Kidney capillary endothelial cell (primary cell): Measurements from ENCODE around the gene TEKT5.
"Not testable (repeated sequence)": the region's sequence is repeated elsewhere in the genome, so short reads cannot be mapped to it uniquely, and the experiment has no call there.

Source experiments
- DNase-seq: peaks from one replicate; pipeline ENCODE4 v3.0.0-alpha.2; 2018; ENCODE audit warnings: low spot score

TEKT5 gene

DNA sequence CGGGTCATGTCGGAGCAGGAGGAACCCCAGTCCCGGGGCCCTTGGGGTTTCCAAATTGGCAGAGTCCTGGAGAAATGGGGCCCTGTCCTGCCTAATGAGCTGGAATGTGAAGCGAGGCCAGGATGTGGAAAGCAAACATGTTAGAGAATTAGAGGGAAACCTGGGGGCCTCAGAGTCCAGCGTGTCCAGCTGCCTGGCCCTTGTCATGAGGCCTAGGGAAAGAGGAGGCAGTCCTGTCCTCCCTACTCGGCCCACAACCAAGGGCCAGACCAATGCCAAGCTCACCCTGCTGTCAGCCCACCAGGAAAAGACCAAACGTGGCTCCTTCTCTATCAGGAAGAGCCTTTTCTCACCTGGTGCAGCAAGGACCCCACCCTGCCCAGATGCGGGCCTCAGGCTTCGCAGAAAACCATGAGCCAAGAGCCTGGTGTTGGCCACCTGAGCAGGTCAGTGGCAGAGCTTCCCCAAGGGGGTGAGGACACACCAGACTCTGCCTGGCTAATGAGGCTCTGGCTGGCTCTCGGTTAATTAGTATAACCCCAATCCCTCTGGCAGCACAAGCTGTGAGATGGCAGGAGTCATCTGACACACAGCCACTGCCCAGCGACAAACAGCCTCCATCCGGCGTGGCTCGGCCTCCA is 10.1 kb downstream of the TEKT5 start:
- no peak for DNase-seq

DNA sequence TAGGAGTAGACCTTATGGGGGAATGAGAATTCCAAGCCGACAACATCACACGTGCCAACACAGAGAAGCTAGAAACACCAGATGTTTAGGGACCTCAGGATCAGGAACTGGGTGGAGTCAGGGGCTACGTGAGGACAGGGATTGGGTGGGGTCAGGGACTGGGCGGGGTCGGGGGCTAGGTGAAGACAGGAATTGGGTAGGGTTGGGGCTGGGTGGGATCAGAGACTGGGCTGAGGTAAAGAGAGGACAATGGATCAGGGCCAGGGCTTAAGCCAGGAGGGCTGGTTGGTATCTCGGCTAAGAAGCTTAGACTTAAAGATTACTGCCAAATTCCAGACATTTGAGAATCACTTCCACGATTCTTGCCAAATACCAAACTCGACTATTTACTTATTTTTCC is 11.6 kb downstream of the TEKT5 start:
- DNase-seq = no peak

DNA sequence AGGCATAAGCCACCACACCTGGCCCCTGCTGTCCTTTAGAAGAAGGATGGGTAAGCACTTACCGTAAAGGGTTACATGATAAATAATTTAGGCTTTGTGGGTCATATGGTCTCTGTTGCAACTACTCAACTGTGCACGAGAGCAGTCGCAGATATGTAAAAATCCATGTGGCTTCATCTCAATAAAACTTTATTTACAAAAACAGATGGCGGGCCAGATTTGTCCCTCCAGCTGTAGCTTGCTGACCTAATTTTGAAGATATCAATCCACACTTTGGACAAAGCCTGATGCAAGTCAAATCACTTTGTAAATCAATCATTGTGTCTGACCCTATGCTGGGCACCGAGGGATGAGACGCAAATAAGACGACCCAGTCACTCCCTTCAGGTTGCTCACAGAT is 12.1 kb downstream of the TEKT5 start:
- DNase-seq = no peak

DNA sequence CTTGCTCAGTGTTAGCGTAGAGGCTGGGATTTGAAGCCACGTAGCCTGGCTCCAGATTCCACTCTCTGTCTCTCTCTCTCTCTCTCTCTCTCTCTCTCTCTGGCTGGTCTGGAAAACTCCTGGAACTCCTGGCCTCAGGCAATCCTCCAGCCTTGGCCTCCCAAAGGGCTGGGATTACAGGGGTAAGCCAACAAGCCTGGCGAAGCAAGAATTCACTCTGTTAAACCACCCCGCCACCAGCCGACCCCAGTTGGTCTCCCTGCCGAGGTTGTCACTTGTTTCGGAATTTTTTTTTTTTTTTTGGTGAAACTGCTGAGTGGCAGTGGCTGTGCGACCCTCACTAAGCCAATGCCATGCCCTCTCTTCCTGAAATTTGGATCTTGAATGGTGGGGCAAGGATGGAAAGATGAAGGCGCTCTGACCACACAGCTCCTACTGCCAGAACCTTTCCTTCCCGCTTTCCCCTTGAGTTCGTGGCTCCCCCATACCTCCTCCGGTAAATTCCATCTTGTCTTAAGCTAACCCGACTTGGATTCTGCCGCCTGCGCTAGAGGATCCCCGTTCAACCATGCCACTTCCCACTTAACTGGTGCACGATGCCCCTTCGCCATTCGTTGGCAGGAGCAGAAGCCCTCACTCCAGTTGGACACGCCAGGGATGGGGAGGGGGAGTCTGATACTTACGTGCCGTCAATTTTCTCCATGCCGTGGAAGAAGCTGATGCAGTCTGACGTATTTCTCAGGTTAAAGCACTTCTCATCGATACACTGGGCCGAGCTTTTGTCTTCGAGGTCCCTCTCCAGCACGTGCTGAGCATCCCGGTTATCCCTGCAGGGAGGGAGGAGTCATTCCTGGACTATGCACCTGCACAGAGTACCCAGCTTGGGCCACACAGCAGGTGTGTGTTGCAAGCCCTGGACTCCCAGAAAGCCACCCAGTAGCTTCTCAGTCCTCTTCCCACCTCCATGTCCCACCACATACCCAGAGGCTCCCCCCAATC is 13.1 kb downstream of the TEKT5 start:
- no peak for DNase-seq

DNA sequence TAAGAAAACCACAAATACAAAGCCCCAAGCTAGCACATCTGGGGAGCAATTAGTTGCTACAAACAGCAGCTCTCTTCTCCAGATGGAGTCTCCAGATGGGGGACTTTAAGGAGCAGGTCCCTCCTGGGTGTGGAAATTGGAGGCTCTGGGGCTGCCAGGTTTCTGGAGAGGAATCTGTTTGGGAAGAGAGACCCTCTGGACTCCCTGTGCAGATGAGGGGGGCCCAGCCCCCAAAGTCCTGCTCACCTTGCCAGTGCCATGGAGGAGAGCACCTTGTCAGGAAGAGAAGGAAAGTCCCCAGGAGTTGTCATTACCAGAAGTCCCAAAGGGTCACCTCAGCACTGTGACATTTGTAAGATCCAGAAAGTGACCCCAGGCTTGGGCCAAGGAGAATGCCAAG is 14.8 kb downstream of the TEKT5 start:
- DNase-seq = no peak

DNA sequence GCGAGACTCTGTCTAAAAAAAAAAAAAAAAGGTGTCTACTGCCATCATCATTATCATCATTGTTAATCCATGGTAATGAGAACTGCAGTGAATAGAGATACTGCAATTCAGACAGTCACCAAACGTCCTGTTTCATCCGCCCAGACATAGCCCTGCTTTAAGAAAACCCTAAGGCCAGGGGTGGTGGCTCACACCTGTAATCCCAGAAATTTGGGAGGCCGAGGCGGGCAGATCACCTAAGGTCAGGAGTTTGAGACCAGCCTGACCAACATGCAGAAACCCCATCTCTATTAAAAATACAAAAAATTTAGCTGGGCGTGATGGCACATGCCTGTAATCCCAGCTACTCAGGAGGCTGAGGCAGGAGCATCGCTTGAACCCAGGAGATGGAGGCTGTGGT is 15.3 kb downstream of the TEKT5 start:
- not testable (repeated sequence) for DNase-seq

DNA sequence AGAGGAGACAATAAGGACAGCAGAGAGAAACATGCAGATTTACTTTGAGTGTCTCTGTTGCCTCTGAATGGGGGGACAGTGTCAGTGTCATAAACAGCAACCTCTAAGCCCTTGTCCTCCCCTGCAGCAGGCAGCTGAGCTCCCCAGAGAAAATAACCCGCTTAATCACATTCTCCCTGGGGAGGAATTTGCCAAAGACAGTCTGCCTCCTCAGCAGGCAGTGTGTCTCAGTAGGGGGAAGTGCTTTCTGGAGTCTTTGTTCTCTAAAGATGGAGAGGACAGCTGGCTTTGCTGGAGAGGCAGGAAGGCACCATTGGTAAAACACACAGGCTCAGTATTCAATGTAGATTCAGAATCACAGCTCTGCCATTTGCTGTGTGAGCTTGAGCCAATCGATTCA is 16.1 kb downstream of the TEKT5 start:
- DNase-seq = no peak

DNA sequence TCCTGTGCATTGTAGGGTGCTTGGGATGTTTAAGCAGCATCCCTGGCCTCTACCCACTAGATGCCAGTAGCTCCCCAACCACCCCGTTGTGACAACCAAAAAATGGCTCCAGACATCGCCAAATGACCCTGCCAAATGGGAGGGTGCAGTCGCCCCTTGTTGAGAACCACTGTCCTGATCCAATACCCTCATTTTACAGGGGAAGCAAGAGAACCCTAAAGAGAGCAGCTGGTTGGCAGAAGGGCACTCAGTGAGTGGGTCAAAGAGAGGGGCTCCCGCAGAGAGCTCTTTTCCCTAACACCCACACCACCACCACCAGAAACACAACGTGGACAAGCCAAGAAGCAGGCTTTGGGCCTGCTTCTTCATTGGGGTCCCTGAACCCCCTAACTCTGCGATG is 18.4 kb downstream of the TEKT5 start:
- DNase-seq = no peak

DNA sequence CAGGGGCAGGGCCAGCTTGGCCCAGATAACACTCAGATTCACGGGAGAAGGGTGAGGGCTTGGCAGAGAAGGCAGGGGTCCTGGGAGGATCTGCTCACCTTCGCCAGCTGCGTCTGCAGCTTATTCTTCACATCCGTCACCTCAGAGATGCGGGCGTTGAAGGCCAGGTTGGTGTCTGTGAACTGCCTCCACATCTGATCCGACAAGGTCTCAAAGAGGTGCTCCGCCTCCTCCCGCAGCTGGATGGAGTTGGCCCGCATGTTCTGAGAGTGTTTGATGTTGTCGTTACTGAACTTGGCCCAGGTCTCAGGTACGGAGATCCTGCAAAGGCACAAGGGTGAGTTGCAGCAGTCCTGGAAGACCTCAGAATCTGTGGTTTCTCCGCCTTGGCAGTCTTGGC is 18.9 kb downstream of the TEKT5 start:
- DNase-seq = no peak

DNA sequence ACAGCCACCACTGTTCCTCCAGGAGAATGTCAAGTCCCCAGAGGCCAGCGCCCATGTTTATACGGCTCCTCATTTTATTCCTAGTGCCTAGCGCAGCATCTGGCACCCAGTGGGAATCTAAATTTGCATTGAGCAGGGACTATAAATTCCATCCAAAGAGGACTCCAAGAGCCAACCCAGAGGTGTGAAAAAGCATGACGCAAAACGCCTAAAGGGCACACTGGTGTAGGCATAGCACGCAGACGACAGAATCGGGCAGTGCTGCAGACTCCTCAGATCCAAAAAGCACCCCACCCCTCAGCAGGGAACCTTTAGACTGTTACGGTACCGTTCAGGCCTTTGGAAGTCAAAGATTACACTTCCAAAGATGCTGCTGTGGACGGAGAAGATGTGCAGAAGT is 19.5 kb downstream of the TEKT5 start:
- DNase-seq = no peak

DNA sequence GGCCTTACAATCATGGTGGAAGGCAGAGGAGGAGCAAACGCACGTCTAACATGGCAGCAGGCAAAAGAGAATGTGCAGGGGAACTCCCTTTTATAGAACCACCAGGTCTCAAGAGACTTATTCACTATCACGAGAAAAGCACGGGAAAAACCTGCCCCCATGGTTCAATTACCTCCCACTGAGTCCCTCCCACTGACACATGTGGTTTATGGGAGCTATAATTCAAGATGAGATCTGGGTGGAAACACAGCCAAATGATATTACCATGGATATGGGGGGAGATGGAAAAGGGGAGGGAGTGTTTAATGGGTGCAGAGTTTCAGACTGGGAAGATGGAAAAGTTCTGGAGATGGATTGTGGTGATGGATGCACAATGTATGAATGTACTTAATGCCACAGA is 23.0 kb downstream of the TEKT5 start:
- no peak for DNase-seq

DNA sequence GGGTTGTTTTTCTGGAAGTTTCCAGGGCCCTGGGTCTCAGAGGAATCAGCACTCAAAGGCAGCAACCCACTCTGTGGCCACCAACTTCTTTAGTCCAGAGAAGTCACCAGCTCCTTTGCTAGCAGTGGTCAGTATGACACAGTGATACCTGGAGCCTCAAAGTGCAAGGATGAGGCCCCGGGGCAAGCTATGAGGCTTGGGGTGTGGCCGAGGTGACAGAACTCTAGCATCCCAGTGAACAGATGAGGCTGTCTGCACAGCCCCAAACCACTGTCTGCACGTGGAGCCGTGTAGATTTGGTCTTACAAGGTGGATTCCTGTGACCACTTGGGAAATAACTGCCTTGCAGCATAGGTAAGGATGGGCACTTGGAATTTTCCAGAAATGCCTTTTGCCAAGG is 24.9 kb downstream of the TEKT5 start:
- DNase-seq = no peak

DNA sequence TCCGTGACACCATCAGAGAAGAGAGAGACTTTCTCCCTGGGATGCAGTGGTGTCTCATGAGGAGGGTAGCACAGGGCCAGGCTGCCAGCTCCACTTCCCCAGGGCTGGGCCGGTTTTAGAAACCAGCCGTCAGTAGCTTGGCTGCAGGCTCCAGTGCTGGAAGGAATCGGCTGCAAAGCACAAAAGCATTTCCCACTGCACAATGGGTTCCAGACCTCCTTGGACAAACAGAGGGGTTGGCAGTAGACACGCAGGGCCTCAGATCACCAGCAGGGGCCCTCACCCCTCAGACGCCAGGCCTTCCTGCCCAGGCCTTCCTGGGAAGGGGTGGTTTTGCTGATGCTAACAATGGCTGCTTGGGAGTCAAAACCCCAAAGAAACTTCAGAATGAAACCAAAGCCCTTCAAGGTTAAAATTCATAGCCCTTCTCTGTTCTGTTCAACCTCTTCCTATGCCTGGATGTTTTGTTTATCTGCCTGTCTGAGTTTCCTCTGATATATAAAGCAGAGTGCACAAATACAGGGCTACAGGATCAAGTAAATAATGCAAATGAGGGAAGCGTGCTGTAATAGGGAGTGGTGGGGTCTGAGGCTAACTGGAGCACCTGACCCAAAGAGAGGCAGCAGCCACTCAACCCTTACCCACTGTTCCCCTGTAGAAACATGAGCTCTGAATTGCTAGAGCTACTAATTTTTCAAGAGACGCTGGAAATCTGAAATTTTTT is 26.2 kb downstream of the TEKT5 start:
- peak; percentile 32 for DNase-seq

DNA sequence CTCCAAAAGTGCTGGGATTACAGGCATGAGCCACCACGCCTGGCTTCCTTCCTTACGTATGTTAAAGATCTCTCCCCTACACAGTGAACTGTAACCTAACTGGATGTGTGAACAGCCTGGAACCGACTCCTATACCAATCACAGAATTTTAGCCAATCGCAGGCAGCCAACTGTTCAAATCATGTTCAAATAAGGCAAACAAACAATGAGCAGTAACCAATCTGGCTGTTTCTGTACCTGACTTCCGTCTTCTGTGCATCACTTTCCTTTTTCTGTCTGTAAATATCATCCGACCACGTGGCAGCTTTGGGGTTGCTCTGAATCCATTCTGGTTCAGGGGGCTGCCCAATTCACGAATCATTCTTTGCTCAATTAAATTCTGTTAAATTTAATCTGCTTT is 27.5 kb downstream of the TEKT5 start:
- DNase-seq = no peak

DNA sequence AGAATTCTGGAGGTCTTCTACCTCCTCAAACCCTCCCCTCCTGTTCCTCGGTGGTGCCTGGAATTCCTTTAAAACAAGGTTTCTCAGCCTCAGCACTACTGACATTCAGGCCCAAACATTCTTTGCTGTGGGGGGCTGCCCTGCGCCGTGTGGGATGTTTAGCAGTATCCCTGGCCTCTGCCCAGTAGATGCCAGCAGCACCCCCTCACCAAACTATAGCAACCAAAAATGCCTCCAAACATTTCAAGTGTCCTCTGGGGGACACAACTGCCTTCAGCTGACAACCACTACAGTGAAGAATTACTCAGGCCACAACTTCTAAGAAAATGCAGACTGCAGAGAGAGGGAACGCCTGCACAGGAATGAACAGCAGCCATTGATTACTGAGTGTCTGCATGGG is 28.4 kb downstream of the TEKT5 start:
- no peak for DNase-seq

DNA sequence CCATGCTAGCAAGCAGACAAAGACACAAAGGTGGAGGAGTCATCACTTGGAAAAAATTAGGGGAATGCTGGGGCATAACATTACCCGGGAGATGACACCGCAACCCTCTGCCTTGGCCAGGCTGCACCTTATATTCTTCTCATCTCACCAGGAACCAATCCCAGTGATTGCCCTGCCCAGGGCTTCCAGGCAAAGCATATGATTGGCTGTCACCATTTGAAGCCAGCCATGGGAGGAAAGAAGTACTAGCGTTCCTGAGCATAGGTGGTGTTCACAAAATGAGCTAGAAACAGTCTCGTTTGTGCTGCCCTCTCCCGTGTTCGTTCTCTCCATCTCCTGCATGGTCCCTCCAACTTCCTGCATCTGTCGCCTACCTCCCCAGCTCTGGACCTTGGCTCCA is 29.6 kb downstream of the TEKT5 start:
- DNase-seq = no peak

DNA sequence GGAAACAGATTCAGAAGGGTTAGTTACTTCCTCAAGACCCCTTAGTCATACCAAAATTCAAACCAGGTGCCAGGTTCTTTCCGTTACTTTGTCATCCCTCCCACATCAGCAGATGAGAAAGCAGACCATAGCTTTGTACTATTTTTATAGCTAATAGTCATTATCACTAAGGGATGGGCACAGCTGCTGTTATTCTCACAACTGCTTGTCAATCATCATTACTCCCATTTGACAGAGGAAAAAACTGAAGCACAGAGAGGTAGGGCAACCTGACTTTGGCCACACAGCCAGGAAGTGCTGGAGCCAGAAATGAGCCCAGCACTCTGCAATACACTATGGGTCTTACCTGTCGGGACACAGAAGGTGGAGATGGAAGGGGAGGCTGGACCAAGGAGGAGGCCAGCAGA is 30.0 kb downstream of the TEKT5 start:
- DNase-seq = no peak

DNA sequence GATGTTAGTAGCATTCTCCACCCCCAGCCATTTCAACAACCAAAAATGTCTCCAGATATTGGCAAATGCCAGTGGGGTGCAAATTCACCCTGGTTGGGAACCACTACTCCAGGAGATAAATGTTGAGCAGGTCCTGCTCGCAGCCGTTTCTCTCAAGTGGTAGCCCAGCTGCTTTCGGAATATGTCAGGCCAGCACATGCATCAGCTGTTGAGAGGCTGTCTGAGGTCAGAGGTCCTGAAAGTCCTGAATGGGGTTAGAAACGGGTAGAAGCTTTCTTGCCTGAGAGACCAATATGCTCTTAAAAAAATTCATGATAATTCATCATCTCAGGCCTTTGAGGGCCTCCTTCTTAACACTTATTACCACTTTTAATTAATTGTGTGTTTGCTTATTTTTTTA is 31.0 kb downstream of the TEKT5 start:
- no peak for DNase-seq

DNA sequence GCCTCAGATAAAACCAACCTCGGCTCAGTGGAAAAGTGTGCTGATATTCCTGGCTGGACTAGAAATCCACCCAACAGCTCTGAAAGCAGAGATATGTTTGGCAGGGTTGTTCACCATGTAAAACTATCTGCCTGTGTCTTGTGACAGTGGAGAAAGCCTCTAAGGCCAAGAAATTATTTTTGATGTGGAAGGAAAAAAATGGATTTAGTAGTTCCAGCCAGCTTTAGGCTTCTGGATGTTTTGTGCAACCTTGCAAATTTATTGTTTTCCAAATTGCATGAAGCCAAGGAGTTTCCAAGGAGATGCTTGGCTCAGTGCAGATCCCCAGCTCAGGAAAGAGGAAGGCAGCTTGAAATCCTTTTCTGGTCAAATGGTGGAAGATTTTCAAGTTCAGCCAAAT is 31.6 kb downstream of the TEKT5 start:
- DNase-seq = no peak

DNA sequence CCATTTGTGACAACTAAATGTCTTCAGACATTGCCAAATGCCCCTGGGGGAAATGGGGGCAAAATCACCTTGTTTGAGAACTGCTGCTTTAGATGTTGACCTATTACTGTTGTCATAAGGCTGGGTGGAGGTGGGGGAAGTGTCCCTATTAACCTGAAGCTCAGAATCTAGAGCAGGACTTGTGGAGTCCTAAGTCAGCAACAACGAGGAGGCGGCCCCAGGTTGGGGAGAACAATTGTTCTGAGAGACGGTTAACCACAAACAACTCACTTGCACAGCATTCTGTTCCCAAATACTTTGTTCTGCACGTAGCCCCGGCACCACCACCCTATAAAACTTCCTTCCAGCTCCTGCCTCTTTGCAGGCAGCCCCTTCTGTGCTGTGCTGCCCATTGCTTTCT is 32.5 kb downstream of the TEKT5 start:
- no peak for DNase-seq

DNA sequence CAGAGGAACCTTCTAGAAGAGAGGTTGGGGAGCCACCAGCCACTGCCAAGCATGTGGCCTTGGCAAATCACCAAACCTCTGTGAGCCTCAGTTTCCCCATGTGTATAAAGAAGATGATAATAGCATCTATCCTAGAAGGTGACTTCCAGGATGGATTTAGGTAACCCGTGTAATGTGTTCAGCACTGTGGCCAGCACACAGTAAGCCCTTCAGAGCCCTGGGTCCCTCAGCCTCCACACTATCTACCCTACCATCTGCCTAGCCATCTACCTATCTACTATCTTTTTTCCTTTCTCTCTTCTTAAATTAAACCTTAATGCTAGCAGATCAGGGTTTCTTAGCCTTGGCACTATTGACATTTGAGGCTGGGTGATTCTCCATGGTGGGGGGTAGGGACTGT is 33.0 kb downstream of the TEKT5 start:
- DNase-seq = no peak

DNA sequence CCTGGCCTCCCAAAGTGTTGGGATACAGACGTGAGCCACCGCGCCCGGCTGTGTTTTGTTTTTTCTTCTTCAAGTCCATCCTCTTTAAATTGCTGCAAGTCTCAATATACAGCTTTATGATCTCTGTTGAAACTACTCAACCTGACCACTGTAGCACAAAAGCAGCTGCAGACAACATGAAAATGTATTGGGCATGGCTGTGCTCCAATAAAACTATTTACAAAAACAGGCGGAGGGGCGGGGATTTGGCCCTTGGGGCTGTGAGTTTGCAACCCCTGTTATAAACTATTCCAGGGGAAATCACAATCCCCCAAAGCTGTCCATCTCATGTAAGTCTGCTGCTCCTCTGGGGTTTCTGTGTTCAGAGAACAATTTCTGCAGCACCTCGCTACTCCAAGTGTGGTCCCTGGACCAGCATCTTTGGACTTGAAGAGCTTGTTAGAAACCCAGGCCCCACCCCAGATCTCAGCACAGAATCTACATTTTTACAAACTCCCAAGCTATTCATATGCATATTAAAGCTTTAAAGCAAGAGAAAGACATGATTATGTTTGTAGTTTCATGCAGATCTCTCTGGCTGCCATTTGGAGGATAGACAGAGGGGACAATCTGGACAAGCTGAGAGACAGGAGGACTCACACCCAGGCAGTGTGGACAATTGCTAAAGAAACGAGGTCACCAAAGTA is 33.6 kb downstream of the TEKT5 start:
- DNase-seq = no peak
